Astrocyte (in vitro differentiated cells and primary cell): ENCODE data around the gene RAD9B. TPM values are rescaled to one million over a fixed set of nuclear protein-coding genes. Genes with fewer than 3 reads are reported as not detected.

Experiments
- DNase-seq: peaks from one replicate; pipeline ENCODE4 v3.0.0-alpha.2; 2010; ENCODE audit warnings: low read depth
- FAIRE-seq: peaks from 2 replicates; lab custom pipeline; 2011; peaks lifted over from hg19 to GRCh38; lab: Jason Lieb, UNC
- H2AFZ ChIP-seq: 2 replicates; pipeline ENCODE4 v1.6.0; 2012; ENCODE audit warnings: low read depth, low read length, inconsistent platforms
- H3K27ac ChIP-seq: 2 replicates; pipeline ENCODE4 v1.5.1; 2011; ENCODE audit warnings: low read depth, low read length, inconsistent platforms
- H3K27me3 ChIP-seq: 2 replicates; pipeline ENCODE4 v1.6.0; 2011; ENCODE audit warnings: low read length, inconsistent platforms; ENCODE audit not compliant: insufficient read depth
- H3K36me3 ChIP-seq: 2 replicates; pipeline ENCODE4 v1.5.1; 2011; ENCODE audit warnings: low read length, inconsistent platforms; ENCODE audit not compliant: insufficient read depth
- H3K4me1 ChIP-seq: 2 replicates; pipeline ENCODE4 v1.5.1; 2011; ENCODE audit warnings: low read length, inconsistent platforms; ENCODE audit not compliant: insufficient read depth
- H3K4me2 ChIP-seq: 2 replicates; pipeline ENCODE4 v1.6.0; 2012; ENCODE audit warnings: low read length, inconsistent platforms
- H3K4me3 ChIP-seq: 2 replicates; pipeline ENCODE4 v1.5.1; 2011; ENCODE audit warnings: low read depth, mild to moderate bottlenecking, low read length, inconsistent platforms; ENCODE audit not compliant: insufficient read depth
- H3K79me2 ChIP-seq: 2 replicates; pipeline ENCODE4 v1.6.0; 2012; ENCODE audit warnings: mild to moderate bottlenecking, low read length, inconsistent platforms; ENCODE audit not compliant: insufficient read depth
- H3K9ac ChIP-seq: 2 replicates; pipeline ENCODE4 v1.6.0; 2012; ENCODE audit warnings: mild to moderate bottlenecking, low read length, inconsistent platforms
- H3K9me3 ChIP-seq: 2 replicates; pipeline ENCODE4 v1.5.1; 2012; ENCODE audit warnings: low read depth, mild to moderate bottlenecking, low read length, inconsistent platforms; ENCODE audit not compliant: insufficient read depth
- H4K20me1 ChIP-seq: 2 replicates; pipeline ENCODE4 v1.6.0; 2012; ENCODE audit warnings: low read length, inconsistent platforms; ENCODE audit not compliant: insufficient read depth
- H3K27ac Mint-ChIP-seq: one replicate; pipeline ENCODE4 v1.8.0; 2021; ENCODE audit warnings: mild to moderate bottlenecking, mixed read lengths; ENCODE audit not compliant: unreplicated experiment
- H3K27me3 Mint-ChIP-seq: one replicate; pipeline ENCODE4 v1.8.0; 2021; ENCODE audit warnings: low read depth, mixed read lengths; ENCODE audit not compliant: unreplicated experiment
- H3K36me3 Mint-ChIP-seq: one replicate; pipeline ENCODE4 v1.8.0; 2021; ENCODE audit warnings: low read depth, mixed read lengths; ENCODE audit not compliant: unreplicated experiment
- H3K4me1 Mint-ChIP-seq: one replicate; pipeline ENCODE4 v1.8.0; 2021; ENCODE audit warnings: low read depth, mixed read lengths; ENCODE audit not compliant: unreplicated experiment
- H3K4me3 Mint-ChIP-seq: one replicate; pipeline ENCODE4 v1.8.0; 2021; ENCODE audit warnings: mild to moderate bottlenecking, moderate library complexity, mixed read lengths; ENCODE audit not compliant: unreplicated experiment
- H3K9me3 Mint-ChIP-seq: one replicate; pipeline ENCODE4 v1.8.0; 2021; ENCODE audit warnings: mild to moderate bottlenecking, mixed read lengths; ENCODE audit not compliant: unreplicated experiment
- EZH2 ChIP-seq: IDR thresholded peaks from 2 replicates; pipeline ENCODE4 v1.6.1; 2012; ENCODE audit warnings: mild to moderate bottlenecking, low read length, inconsistent platforms; ENCODE audit not compliant: insufficient read depth
- total RNA-seq: library from RNA; stranded (reverse); gene quantifications from 2 replicates; pipeline ENCODE4 v1.2.1, GENCODE V29; 2021
- TF ChIP-seq, protein P1 (sequence below): IDR thresholded peaks from 2 replicates; pipeline ENCODE4 v1.5.1; 2011; ENCODE audit warnings: low read depth, mild to moderate bottlenecking, inconsistent platforms, low read length, moderate library complexity; ENCODE audit not compliant: insufficient read depth

Gene RAD9B
- total RNA-seq, 1 donor from 2014 or later: 0.66 TPM

DNA sequence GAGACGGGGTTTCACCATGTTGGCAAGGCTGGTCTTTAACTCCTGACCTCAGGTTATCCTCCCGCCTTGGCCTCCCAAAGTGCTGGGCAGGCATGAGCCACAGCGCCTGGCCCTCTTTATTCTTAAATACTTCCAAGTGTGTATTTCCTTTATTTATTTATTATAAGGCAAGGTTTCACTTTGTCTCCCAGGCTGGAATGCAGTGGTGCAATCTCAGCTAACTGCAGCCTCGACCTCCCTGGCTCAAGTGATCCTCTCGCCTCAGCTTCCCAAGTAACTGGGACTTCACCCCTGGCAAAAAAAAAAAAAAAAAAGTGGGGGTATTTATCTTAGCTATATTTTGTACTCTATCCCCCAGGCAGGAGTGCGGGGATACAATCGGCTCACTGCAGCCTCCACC is 26.7 kb upstream of the RAD9B start:
- Mint-ChIP-seq H3K27ac (no peak overlapping the region), H3K4me3 (no peak overlapping the region)

DNA sequence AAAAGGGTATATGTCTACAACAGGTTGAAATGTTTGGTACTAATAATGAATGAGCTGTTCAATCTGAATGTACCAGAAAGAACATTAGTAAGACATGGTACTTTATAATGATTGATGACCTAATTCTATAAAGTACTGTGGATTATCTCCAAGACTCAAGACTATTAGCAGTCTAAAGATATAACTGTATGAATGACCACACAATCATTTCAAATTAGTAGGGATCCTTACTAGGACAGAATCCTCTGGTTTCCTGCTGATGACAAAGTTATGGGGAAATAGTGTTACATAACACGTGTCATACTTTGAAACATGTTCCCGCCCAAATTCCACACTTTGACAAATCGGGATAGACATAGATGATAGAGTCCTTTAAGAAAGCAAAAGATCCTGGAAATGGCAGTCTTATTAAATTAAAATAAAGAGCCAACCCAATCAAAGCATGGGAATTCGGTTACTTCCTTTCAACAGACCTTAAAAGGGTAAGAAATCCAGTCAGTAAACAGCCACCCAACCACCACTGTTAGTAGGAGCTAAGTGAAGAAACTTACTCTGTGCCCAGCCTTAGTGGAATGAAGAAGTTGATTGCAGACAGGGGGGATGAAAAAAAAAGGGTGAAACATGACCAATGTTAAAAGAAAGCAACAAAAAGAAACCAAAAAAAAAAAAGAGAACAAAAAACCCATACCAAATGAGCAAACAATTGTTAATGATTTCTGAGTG is 3.0 kb upstream of the RAD9B start:
- no peak overlapping the region for H3K27ac ChIP-seq
- no peak overlapping the region for H2AFZ ChIP-seq
- DNase-seq (peak; percentile 37), FAIRE-seq (no peak)
- H3K9ac ChIP-seq: no peak overlapping the region
- Mint-ChIP-seq H3K36me3 (peaks cover 1% of the 10 kb centered on the region), H3K9me3 (no peaks in the 10 kb centered on the region), H3K4me3 (peak overlapping the region; percentile 69), H3K27ac (peak overlapping the region; percentile 84), H3K4me1 (peaks cover 11% of the 10 kb centered on the region), H3K27me3 (no peaks in the 10 kb centered on the region)
- H4K20me1 ChIP-seq: peaks cover 8% of the 10 kb centered on the region
- peaks cover 17% of the 10 kb centered on the region for H3K36me3 ChIP-seq
- H3K4me1 ChIP-seq: peaks cover 8% of the 10 kb centered on the region
- no peak overlapping the region for H3K4me3 ChIP-seq
- no peaks in the 10 kb centered on the region for H3K27me3 ChIP-seq
- H3K4me2 ChIP-seq: no peak overlapping the region
- H3K79me2 ChIP-seq: peaks cover 58% of the 10 kb centered on the region
- TF ChIP-seq EZH2: no peak
- TF ChIP-seq, protein P1, sequence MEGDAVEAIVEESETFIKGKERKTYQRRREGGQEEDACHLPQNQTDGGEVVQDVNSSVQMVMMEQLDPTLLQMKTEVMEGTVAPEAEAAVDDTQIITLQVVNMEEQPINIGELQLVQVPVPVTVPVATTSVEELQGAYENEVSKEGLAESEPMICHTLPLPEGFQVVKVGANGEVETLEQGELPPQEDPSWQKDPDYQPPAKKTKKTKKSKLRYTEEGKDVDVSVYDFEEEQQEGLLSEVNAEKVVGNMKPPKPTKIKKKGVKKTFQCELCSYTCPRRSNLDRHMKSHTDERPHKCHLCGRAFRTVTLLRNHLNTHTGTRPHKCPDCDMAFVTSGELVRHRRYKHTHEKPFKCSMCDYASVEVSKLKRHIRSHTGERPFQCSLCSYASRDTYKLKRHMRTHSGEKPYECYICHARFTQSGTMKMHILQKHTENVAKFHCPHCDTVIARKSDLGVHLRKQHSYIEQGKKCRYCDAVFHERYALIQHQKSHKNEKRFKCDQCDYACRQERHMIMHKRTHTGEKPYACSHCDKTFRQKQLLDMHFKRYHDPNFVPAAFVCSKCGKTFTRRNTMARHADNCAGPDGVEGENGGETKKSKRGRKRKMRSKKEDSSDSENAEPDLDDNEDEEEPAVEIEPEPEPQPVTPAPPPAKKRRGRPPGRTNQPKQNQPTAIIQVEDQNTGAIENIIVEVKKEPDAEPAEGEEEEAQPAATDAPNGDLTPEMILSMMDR: no peak
- no peaks in the 10 kb centered on the region for H3K9me3 ChIP-seq

More for the DNA sequence above, 26.7 kb upstream of the RAD9B start:
- H4K20me1 ChIP-seq: no peaks in the 10 kb centered on the region
- no peak overlapping the region for H2AFZ ChIP-seq
- no peaks in the 10 kb centered on the region for H3K36me3 Mint-ChIP-seq
- no peaks in the 10 kb centered on the region for H3K4me1 ChIP-seq
- H3K4me3 ChIP-seq: no peak overlapping the region
- peaks cover 3% of the 10 kb centered on the region for H3K79me2 ChIP-seq
- no peaks in the 10 kb centered on the region for H3K9me3 ChIP-seq
- no peak overlapping the region for H3K27ac ChIP-seq
- no peak overlapping the region for H3K4me2 ChIP-seq
- H3K36me3 ChIP-seq: peaks cover 3% of the 10 kb centered on the region
- TF ChIP-seq, protein P1: no peak
- no peak for TF ChIP-seq EZH2
- no peaks in the 10 kb centered on the region for H3K4me1 Mint-ChIP-seq
- H3K27me3 ChIP-seq: no peaks in the 10 kb centered on the region
- no peak for DNase-seq
- no peaks in the 10 kb centered on the region for H3K27me3 Mint-ChIP-seq
- FAIRE-seq: no peak
- no peak overlapping the region for H3K9ac ChIP-seq
- H3K9me3 Mint-ChIP-seq: no peaks in the 10 kb centered on the region

DNA sequence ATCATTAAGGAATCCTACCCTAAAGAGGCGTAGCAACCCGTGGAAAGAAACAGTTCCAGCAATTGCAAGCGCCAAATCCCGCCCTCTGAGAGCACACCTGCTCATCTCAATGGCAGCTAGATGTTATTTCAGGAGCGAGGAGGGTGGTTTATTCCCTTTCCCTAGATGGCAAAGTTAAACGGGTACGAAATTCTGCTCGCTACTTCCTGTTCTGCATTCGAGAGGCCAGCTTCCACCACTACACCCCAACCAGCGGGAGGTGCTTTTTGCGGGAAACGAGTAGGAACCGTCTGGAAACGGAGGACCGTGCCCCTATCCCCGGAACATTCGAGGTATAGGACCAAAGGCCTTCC is 756 bp upstream of the RAD9B start:
- DNase-seq (peak; percentile 62), FAIRE-seq (no peak)
- Histone ChIP-seq H3K9ac (peak overlapping the region; percentile 95), H4K20me1 (peaks cover 3% of the 10 kb centered on the region), H3K27me3 (no peaks in the 10 kb centered on the region), H3K27ac (peak overlapping the region; percentile 83), H3K4me3 (peak overlapping the region; percentile 93), H3K36me3 (peaks cover 6% of the 10 kb centered on the region), H3K79me2 (peaks cover 51% of the 10 kb centered on the region), H3K9me3 (no peaks in the 10 kb centered on the region), H3K4me1 (peaks cover 8% of the 10 kb centered on the region), H3K4me2 (peak overlapping the region; percentile 90), H2AFZ (peak overlapping the region; percentile 90)
- Mint-ChIP-seq H3K27ac (peak overlapping the region; percentile 90), H3K27me3 (no peaks in the 10 kb centered on the region), H3K4me3 (peak overlapping the region; percentile 99), H3K9me3 (no peaks in the 10 kb centered on the region), H3K4me1 (peaks cover 11% of the 10 kb centered on the region), H3K36me3 (peaks cover 1% of the 10 kb centered on the region)
- TF ChIP-seq, protein P1: no peak
- TF ChIP-seq EZH2: no peak
